Pons (tissue), 1 donor: Measurements from ENCODE around the gene ZNF516.

Experiments
- DNase-seq: peaks from one replicate; pipeline ENCODE4 v3.0.0-alpha.2; 2016; ENCODE audit warnings: low spot score

The ZNF516 gene

DNA sequence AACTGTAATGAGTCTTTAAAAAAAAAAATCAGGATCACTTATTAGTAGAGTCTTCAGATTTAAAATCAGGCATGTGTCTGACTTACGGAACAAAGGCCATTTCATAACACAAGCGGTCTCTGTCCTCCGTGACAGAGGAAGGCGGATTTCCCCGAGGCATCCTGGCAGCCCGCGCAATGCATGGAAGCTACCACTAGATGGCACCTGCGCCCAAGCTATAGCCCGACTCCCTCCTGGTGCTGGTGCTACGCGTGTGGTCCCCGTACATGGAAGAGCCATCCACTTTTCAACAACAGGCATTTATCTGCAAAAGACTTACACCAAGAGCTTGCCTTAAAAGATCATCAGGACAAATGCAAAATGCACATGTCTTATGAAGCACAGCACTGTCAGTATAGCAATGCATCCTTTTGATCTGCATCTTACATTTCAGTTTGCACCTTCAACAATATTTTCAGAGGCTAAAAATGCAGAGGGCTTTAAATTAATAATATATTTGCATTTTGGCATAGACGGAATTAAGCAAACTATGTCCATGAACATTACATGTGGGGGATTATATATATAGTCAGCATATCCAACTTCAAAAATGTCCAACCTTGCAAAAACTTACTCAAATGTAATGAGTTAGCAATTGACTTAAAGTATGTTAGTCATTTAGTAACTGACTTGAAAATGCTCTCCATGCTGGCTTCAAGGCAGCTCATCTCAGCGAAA is 96.0 kb downstream of the ZNF516 start:
- DNase-seq, result peak; percentile 93

DNA sequence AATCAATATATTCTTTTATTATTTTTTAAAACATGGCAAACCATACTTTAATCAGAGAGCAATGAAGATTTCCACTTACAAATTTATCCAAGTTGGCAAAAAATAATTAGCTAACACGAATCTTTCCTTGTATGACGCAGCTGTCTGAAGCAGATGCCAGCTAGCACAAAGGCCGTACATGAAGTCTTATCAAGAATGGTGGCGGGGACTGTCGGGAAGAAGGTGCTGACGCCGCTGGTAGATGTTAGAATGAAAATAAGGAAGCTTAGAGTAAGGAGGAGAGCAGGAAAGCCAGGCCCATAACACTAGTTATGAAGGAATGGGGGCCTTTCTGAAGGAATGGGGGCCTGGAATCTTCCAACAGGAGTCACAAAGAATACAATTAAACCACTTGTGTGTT is 96.7 kb downstream of the ZNF516 start:
- no peak for DNase-seq

DNA sequence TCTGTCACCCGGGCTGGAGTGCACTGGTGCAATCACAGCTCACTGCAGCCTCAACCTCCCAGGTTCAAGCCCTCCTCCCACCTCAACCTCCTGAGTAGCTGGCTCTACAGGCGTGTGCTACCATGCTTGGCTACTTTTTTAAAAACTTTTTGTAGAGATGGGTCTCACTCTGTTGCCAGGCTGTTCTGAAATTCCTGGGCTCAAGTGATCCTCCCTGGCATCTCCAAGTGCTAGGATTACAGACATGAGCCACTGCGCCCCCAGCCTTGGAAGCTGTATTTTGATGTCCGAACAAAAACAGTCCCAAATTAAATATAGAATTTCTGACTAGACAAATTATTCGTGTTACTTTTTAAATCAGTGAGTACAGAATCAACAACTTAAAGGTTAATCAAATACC is 97.4 kb downstream of the ZNF516 start:
- DNase-seq, result no peak

DNA sequence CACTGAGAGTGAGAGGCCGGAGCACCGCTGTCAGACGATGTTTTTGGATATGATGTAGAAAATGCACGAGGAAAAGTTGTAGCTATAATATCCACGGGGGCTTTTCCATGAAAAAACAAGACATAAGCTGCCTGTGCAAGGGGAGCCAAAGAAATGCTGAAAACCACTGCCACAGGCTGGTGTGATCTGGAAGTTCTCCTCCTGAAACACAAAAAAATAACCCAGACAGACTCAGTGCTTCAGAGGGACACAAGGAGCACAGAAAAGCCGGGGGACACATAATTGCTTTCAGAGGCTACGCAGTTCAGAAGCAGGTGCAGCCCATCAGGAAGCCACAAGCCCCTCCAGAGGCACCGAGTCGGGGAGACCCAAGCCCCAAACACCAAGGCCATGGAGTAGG is 98.2 kb downstream of the ZNF516 start:
- no peak for DNase-seq

DNA sequence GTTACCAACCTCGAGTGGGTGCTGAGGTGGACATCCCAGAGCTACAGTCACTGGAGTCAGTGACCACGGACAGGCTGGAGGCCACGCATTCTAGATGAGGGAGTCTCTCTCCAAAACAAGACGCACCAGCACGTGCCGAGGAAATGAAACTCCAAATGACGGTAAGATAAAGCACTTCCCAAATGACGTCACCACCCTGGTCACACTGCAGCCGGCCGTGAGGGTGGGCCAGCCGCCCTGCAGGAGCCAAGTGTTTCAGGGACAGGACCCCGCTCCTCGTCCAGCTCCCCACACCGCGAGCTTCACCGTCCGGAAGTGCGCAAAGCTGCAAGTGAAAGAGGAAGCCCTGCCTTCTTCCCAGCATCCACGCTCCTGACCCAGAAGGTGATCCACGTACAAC is 99.4 kb downstream of the ZNF516 start:
- no peak for DNase-seq

DNA sequence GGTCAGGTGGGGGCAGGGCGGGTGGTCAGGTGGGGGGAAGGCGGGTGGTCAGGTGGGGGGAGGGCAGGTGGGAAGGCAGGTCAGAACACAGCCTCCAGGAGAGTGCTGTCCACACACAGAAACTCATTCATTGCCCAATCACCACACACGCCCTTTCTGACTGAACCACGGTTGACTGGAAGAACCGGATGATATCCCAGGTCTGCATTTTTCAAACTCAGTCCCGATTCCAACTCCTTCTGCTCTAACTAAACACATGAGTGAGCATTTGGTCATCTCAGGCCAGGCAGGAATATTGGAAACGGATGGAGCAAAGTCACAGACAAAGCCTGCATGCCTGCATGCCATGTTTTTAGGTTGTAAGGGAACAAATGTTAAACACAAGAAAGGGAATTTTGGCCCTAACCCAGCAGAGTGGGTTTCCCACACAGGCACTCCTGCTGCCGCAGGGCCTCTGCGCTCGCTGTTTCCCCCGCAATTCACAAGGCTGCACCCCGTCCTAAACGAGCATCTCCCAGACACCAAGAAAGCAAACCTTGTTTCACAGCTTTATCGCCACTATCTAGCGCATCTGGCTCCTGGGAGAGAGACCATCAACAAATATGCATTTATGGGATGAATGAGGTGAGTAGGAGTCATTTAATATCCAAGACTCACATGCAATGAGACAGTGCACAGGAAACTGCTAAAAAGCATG is 100.1 kb downstream of the ZNF516 start:
- DNase-seq, result no peak

DNA sequence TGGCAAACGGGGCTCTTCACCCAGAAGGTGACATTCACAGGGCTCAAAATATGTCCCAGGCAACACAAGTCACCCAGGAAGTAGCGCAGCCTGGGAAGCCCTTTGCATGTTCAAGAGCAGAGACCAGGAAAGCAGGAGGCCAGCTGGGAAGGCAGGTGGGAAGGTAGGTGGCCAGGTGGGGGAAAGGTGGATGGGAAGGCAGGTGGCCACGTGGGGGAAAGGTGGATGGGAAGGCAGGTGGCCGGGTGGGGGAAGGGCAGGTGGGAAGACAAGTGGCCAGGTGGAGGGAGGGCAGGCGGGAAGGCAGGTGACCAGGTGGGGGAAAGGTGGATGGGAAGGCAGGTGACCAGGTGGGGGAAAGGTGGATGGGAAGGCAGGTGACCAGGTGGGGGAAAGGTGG is 102.7 kb downstream of the ZNF516 start:
- no peak for DNase-seq

DNA sequence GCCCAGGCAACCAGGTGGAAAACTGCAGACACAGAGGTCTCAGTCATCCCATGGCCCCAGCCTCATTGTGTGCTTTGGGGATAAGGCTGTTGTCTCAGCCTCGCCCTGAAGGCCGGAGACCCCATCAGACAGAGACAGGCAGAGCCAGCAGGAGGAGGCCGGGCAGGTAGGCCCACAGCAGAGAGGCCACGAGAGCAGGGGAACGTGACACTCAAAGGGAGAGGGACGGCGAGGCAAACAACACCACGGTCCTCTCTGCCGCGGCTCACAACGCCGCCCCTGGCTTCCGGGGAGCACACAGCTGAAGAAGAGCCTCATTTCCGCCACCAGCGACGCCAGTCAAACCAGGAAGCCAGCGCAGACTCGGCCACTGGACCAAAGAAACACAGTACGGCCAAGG is 103.3 kb downstream of the ZNF516 start:
- no peak for DNase-seq

DNA sequence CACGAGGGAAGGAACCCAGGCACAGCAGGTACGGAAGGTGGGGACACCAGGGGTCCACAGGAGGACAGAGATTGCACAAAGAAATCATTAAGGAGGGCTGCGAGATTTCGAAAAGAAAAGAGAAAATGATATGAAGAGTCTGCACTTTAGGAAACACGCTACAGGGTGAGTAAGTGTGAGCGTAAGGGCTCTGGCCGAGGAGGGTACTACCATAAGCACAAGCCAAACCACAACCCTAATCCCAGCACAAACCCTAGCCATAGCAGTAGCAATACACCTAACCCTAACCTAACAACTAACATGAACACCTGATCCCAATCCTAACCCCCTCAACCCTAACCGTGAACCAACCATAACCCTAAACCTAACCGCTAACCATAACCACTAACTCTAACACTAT is 104.0 kb downstream of the ZNF516 start:
- no peak for DNase-seq

DNA sequence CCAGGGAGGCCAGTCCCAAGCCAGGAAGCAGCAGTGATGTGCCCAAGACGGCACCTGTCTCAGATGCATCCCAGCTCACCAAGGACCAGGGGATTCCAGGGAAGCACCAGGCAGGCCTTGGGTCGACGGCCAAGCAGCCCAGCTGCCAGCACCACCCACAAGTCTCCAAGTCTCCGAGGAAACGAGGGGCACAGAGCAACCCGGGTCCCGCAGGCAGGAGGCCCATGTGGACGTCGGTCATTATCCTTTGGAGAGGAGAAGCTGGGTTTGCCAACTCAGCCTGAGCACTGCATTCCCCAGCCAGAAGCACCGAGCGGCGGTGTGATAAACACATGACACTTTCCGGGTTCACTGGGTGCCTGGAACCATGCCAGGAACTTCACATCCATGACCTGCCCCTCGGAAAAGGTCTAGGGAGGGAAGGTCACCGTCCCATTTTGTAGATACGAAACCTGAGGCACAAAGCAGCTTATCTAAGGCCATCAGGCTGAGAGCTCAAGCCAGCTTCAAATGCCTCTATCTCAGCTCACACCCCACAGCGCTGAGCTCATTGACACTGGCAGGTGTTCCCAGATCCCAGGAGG is 104.5 kb downstream of the ZNF516 start:
- DNase-seq, result no peak

DNA sequence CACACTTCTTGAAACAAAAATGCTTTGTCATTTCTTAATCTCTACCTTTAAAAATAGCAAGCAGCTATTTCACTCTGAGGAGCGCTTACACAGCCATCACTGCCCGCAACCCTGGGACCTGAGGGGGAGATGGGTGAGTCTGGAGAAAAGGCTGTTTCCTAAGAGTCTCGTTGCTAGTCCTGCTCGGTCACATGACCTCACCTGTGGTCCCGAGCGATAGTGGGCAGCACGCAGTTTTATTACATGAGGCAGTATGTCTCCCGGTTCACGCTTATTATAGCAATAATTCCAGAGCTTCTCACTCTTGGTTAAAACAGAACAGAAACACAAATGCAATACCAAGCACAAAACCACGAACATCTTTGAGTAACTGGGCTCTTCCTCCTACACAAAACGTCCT is 105.3 kb downstream of the ZNF516 start:
- DNase-seq, result no peak

DNA sequence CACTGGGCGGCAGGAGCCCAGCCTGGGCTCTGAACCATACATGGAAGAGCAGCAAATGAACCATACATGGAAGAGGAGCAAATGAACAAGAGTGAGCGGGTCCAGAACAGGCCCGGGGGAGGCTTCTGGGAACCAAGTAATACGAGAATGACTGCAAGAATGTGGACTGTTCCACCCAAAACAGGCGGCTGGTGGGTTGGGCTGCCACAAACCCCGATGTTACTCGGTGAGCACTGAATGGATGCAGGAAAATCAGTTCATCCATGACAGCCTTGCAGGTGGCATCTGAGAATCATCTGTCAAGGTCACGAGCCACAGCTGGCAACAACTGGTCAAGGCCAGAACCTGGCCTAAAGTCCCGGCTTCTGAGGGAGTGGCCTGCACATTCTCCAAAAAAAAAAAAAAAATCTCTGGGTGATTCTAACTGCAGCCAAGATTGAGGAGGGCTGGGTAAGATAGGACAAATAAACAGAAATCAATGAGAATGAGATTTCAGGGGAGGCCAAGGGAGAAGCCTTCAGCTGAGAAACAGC is 106.1 kb downstream of the ZNF516 start:
- DNase-seq, result no peak

DNA sequence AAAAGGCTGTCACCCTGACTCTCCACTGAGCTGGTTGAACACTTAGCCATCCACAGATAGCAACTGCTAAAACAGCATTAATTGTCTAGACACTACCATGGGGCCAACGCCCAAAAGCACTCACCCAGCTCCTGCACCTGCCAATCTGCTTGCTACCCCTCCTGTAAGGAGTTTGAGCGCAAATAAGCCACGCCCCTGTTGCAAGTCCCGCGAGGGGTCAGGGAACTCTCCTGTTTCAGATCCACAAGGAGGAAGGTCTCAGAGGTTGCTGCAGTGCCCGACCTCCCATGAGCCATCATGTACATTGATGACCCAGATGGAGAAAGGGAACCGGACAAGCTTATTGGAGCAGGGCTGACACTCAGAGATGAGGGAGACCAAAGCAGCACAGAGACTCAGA is 106.8 kb downstream of the ZNF516 start:
- DNase-seq, result no peak

DNA sequence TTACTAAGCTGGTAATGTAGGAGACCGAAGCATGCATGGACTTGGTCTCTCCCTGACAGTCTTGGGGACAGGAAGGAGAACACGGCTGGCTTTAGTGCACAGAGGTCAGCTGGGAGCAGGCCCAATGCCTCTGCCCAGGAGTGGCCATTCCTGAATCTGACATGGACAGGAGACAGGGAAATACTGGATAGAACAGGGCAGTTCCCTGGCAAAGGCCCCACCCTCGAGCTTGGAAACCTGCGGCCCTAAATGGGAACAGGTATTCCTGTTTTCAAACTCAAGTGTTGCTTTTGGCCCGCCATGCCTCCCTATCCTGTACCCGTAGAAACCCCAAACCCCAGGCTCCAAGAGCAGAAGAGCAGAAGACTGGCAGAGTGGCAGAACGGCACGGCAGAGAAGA is 107.4 kb downstream of the ZNF516 start:
- DNase-seq, result no peak

DNA sequence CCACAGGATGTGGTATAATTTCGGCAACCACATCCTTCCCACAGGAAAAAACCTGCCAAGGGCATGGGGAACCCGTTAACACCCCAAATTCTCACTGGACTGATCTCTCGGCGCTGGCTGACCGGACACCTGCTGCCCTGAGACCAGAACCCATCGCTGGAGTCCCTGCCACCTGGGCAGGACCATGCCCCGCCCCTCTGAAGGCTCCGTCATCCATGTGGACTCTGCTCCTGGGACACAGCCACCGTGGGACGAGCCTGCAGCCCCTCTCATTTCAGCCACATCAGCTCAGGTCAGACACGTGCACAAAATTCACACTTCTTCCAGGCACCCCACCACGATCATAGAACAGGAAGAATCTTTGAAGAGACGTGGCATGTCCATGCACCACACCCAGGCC is 108.2 kb downstream of the ZNF516 start:
- no peak for DNase-seq

DNA sequence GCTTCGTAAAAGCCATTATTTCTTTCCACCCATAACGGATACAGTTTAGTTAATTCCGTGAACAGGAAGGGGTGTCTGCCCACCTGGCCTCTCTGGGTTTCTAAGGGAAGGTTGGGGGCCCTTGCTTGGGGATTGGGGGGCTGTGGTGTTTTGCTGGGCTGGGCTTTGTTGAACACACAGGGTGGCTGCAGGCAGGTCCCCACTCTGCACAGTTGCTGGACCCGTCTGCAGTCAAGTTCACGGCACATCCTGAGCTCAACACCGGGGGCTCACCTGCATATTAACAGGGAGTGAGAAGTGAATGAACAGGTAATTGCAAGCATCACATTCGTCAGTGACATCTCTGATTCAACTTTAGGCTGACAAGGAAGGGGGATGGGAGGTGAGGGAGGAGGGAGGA is 109.0 kb downstream of the ZNF516 start:
- no peak for DNase-seq

DNA sequence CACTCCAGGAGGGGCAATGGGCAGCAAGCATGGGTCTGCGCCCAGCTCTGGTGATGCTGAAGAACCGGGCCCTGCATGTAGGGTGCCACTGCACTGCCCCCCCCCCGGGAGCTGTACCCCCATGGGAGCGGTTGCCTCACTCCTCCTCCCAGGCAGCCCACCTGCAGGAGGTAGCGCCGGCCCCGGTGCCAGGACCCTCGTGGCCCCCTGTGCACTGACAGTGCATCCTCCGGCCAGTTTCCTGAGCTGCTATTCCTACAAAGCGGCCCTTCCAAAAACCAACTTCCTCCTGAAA is 109.4 kb downstream of the ZNF516 start:
- no peak for DNase-seq

DNA sequence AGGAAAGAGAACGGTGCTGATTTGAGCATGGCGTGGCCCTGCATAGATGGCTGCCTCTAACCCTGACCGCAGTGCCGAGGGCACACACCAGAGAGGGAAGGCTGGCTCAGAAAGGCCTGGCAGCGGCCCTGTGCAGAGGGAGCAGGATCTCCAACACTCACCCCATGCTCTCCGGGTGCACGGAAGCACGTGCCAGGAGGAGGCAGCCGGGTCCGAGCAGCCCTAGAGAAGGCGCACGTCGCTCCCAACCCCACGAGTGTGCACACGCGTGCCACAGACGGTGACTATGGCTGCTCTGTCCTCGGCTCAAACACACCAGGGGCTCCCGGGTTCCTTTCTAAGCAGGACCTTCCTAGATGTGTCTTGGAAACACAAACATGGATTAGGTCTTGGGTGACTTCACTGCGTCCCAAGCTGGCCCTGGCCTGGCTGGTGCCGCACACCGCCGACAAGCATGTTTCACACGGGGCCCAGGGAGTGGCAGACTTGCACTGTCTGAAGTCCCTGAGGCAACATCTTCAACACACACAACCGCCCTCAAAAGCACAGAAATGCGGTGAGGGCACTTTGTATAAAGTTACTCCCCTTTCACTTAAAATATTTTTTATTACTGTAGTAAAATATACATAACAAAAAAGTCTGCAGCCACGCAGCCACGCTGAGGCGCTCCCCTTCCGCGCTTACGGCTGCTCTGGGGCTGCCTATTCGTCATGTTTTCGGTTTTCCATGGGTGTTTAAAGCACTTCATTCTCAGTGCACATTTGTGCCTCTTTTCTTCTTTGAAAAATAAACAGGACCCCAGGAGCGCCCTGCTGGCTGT is 110.0 kb downstream of the ZNF516 start:
- DNase-seq, result no peak

DNA sequence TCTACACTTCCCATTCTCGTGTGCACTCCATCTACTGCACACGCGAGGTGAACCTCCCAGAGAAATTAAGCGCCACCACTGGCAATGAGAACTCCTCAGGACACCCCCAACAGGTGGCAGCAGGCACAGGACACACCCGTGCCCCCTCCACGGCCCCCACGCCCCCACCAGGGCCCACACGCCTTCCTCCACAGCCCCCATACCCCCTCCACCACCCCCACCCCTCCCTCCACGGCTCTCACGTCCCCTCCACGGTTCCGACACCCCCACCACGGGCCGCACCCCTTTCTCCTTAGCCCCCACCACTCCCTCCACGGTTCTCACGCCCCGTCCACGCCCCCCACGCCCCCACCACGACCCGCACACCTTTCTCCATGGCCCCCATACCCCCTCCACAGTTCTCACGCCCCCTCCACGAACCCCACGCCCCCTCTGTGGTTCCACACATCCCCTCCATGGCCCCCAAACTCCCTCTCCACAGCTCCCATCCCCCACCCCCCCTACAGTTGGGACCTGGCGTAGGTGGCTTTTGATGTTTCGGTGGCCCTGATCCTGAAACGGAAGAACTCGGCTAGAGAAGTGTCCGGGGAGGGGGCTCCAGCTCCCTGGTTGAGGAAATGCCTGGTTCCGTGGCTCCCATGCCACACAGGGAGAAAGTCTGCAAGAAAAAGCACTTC is 110.8 kb downstream of the ZNF516 start:
- DNase-seq, result no peak

DNA sequence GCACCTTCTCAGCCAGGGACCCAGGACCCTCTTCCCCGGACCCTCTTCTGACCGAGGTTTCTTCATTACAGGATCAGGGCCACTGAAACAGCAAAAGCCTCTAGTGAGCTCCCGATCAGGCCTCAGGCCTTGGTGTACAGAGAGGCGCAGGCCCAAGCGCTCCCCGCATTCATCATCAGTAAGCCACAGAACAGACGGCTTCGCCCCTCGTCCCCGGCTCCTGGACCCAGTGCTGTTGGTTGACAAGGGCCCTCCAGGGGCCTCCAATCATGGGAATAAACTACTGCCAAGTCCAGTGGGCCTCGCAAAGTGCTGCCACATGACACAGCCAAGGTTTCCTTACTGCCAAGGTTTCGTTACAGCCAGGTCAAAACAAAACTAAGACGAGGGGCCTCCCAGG is 111.4 kb downstream of the ZNF516 start:
- no peak for DNase-seq

DNA sequence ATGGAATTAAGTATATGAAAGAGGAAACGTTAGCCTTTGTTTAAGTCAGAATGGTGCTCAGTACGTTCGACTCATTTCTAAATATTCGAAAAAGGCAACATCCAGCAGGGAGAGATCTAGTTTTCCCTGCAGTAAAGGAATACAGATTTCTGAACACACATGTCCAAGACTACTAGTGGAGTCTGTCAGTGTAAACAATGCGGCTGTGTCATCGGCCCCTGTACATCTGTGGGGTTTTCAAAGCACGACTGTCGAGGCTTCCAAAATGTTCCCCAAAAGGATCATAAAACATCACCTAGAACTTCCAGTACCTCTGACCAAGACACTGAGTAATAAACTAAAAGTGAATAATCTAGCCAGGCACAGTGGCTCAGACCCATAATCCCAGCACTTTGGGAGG is 112.8 kb downstream of the ZNF516 start:
- no peak for DNase-seq

DNA sequence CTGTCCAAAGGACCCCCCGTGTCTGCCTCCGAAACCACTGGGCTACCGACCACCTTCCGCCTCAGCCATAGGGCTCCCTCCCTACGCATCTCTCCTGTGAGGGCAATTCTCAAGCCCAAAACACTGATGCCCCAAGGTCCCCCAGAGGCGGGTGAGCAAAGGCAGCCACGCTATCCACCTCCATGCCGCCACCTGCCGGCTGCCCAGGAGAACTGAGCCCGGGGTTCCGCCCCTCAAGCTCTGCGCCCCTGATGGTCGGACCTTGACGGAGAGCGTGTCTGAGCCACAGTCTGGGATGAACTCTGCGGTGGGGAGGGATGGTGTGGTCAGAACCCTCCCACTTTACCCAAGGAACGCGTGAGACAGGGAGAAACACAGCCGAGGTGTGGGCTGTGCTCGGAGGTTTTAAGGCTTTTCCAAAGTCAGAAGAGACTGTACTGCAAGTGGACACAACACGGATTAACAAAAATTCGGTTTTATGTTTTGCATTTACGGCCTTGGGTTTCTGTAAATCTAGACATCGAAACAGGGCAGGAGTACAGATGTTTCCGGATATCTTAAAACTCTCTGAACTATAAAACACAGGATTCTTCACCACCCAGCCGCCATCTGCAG is 114.1 kb downstream of the ZNF516 start:
- DNase-seq, result no peak
